Nephron (organoid): Measurements from ENCODE around the gene LIN7A.

Source experiments
- H3K27ac Mint-ChIP-seq, 3 experiments: 2 replicates each; pipeline ENCODE4 v1.8.0; 2020; ENCODE audit warnings: mixed read lengths in 3 of 3, mild to moderate bottlenecking in 2 of 3, moderate library complexity in 1 of 3
- H3K27me3 Mint-ChIP-seq: 2 replicates; pipeline ENCODE4 v1.8.0; 2021; ENCODE audit warnings: low read depth, mild to moderate bottlenecking, moderate library complexity, mixed read lengths
- H3K36me3 Mint-ChIP-seq: 2 replicates; pipeline ENCODE4 v1.8.0; 2020; ENCODE audit warnings: low read depth, mixed read lengths
- H3K4me1 Mint-ChIP-seq: 2 replicates; pipeline ENCODE4 v1.8.0; 2020; ENCODE audit warnings: mixed read lengths
- H3K4me3 Mint-ChIP-seq, 3 experiments: 2 replicates each; pipeline ENCODE4 v1.8.0; 2020; ENCODE audit warnings: mild to moderate bottlenecking in 3 of 3, mixed read lengths in 3 of 3, moderate library complexity in 2 of 3
- H3K9me3 Mint-ChIP-seq: 2 replicates; pipeline ENCODE4 v1.8.0; 2020; ENCODE audit warnings: mixed read lengths
- CTCF ChIP-seq, 3 experiments: fragments of 200-600 bp; sonication (generic); IDR thresholded peaks; one replicate each; pipeline ENCODE4 v1.5.0; 2021; ENCODE audit warnings: antibody characterized with exemption in 3 of 3; ENCODE audit not compliant: unreplicated experiment in 3 of 3

Gene LIN7A

GRCh38 chr12:80862531-80862930 is 75.2 kb downstream of the LIN7A start:
- Mint-ChIP-seq H3K9me3 (no peaks in the 10 kb centered on the region), H3K4me3 (no peak overlapping the region), H3K27me3 (no peaks in the 10 kb centered on the region), H3K36me3 (no peaks in the 10 kb centered on the region), H3K27ac (no peak overlapping the region), H3K4me1 (peaks cover 20% of the 10 kb centered on the region)
- no peak for TF ChIP-seq CTCF (IDR thresholded peaks at IDR 0.05; ENCODE audit: unreplicated experiment in 3 of 3)

GRCh38 chr12:80861641-80862378 is 75.9 kb downstream of the LIN7A start:
- Mint-ChIP-seq H3K4me1 (peaks cover 20% of the 10 kb centered on the region), H3K9me3 (no peaks in the 10 kb centered on the region), H3K36me3 (no peaks in the 10 kb centered on the region), H3K27ac (no peak overlapping the region), H3K4me3 (no peak overlapping the region), H3K27me3 (no peaks in the 10 kb centered on the region)
- TF ChIP-seq CTCF (IDR thresholded peaks at IDR 0.05; ENCODE audit: unreplicated experiment in 3 of 3) = no peak

GRCh38 chr12:80860928-80861327 is 76.8 kb downstream of the LIN7A start:
- Mint-ChIP-seq H3K27ac (no peak overlapping the region), H3K27me3 (no peaks in the 10 kb centered on the region), H3K4me1 (peaks cover 20% of the 10 kb centered on the region), H3K9me3 (no peaks in the 10 kb centered on the region), H3K36me3 (no peaks in the 10 kb centered on the region), H3K4me3 (no peak overlapping the region)
- no peak for TF ChIP-seq CTCF (IDR thresholded peaks at IDR 0.05; ENCODE audit: unreplicated experiment in 3 of 3)

- H3K4me1 Mint-ChIP-seq = peaks cover 14% of the 10 kb centered on the region
- no peak overlapping the region for H3K4me3 Mint-ChIP-seq
- H3K9me3 Mint-ChIP-seq = no peaks in the 10 kb centered on the region
- TF ChIP-seq CTCF (IDR thresholded peaks at IDR 0.05; ENCODE audit: unreplicated experiment in 3 of 3) = no peak
- H3K36me3 Mint-ChIP-seq = no peaks in the 10 kb centered on the region
- H3K27me3 Mint-ChIP-seq = no peaks in the 10 kb centered on the region
- H3K27ac Mint-ChIP-seq = no peak overlapping the region
Observed at GRCh38 chr12:80860206-80860605, 77.5 kb downstream of the LIN7A start.

GRCh38 chr12:80858356-80858755 is 79.4 kb downstream of the LIN7A start:
- Mint-ChIP-seq H3K27ac (no peak overlapping the region), H3K9me3 (no peaks in the 10 kb centered on the region), H3K36me3 (no peaks in the 10 kb centered on the region), H3K4me3 (no peak overlapping the region), H3K27me3 (no peaks in the 10 kb centered on the region), H3K4me1 (peaks cover 12% of the 10 kb centered on the region)
- TF ChIP-seq CTCF (IDR thresholded peaks at IDR 0.05; ENCODE audit: unreplicated experiment in 3 of 3) = no peak

- no peaks in the 10 kb centered on the region for H3K9me3 Mint-ChIP-seq
- H3K27ac Mint-ChIP-seq = no peak overlapping the region
- H3K27me3 Mint-ChIP-seq = no peaks in the 10 kb centered on the region
Observed at GRCh38 chr12:80857311-80857710, 80.4 kb downstream of the LIN7A start.

More at GRCh38 chr12:80857311-80857710, 80.4 kb downstream of the LIN7A start:
- Mint-ChIP-seq H3K4me1 (peaks cover 6% of the 10 kb centered on the region), H3K4me3 (no peak overlapping the region), H3K36me3 (no peaks in the 10 kb centered on the region)
- TF ChIP-seq CTCF (IDR thresholded peaks at IDR 0.05; ENCODE audit: unreplicated experiment in 3 of 3) = no peak
